K562 (cell line): Measurements from ENCODE around the gene RPP21. TPM values are rescaled to one million over a fixed set of nuclear protein-coding genes. Genes with fewer than 3 reads are reported as not detected.

Experiments
- ARID1B ChIP-seq: fragments of 450-650 bp; IDR thresholded peaks from 2 replicates; pipeline ENCODE4 v1.6.1; 2016; ENCODE audit warnings: antibody characterized with exemption, mild to moderate bottlenecking, inconsistent platforms
- CREB1 ChIP-seq, 2 experiments: sonication (generic) in 1 of 2; formaldehyde crosslinking in 1 of 2; IDR thresholded peaks; 2 replicates each; pipeline versions ENCODE4 v1.6.1 to v1.8.0; 2012 to 2022; ENCODE audit warnings: inconsistent platforms in 1 of 2, mild to moderate bottlenecking in 1 of 2, missing genetic modification reagents in 1 of 2, moderate library complexity in 1 of 2
- E2F3 ChIP-seq: fragments of 250-450 bp; sonication (Bioruptor Pico); IDR thresholded peaks from 2 replicates; pipeline ENCODE4 v1.4.0; 2020; ENCODE audit warnings: mild to moderate bottlenecking
- EGR1 ChIP-seq: fragments of 450-650 bp; conservative IDR thresholded peaks from 2 replicates; pipeline ENCODE4 v1.6.1; 2017; ENCODE audit warnings: mild to moderate bottlenecking
- ESRRA ChIP-seq: fragments of 450-650 bp; IDR thresholded peaks from 2 replicates; pipeline ENCODE4 v1.6.1; 2014; ENCODE audit warnings: low read depth, mild to moderate bottlenecking, moderate library complexity, borderline replicate concordance
- GTF2E2 ChIP-seq: fragments of 200-800 bp; sonication (Bioruptor generic); IDR thresholded peaks from 2 replicates; pipeline ENCODE4 v1.6.1; 2016; ENCODE audit warnings: missing genetic modification characterization, missing compliant biosample characterization
- KDM5B ChIP-seq: fragments of 200-600 bp; sonication (generic); IDR thresholded peaks from 2 replicates; pipeline ENCODE4 v1.6.1; 2012; ENCODE audit warnings: low read depth, mild to moderate bottlenecking, moderate library complexity, low read length, control low read depth, inconsistent platforms; ENCODE audit not compliant: insufficient replicate concordance
- LARP7 ChIP-seq: fragments of 450-650 bp; IDR thresholded peaks from 2 replicates; pipeline ENCODE4 v1.6.1; 2016
- SMARCA5 ChIP-seq: fragments of 450-650 bp; IDR thresholded peaks from 2 replicates; pipeline ENCODE4 v1.6.1; 2016
- SRSF1 ChIP-seq: fragments of 200-400 bp; formaldehyde crosslinking; IDR thresholded peaks from 2 replicates; pipeline ENCODE4 v1.6.1; 2017; ENCODE audit warnings: mild to moderate bottlenecking, low read depth, low read length, moderate library complexity
- THRB ChIP-seq: fragments of 450-650 bp; formaldehyde crosslinking; conservative IDR thresholded peaks from 2 replicates; pipeline ENCODE4 v1.4.0; 2022; ENCODE audit warnings: mild to moderate bottlenecking, missing genetic modification characterization
- polyA plus RNA-seq, 8 experiments: library from polyadenylated mRNA; depleted of rRNA in 4 of 8; stranded (reverse) in 5 of 8; unstranded in 3 of 8; fragments of >200 nt; fragmentation: Nextera tagmentation in 2 of 8; fragmentation: Illumina TruSeq in 1 of 8; extraction: Ambion mirVana in 2 of 8; extraction: Trizol in 1 of 8; gene quantifications; 2 replicates each; pipeline versions ENCODE4 v1.2.1 to v1.2.3, GENCODE V29; 2011 to 2014; ENCODE audit warnings: inconsistent platforms in 1 of 8, missing spikeins in 1 of 8
- total RNA-seq, 7 experiments: library from RNA; depleted of rRNA in 6 of 7; stranded (reverse); fragments of >200 nt in 6 of 7; fragmentation: Illumina TruSeq in 2 of 7; extraction: Trizol in 2 of 7; gene quantifications; 2 replicates each; pipeline versions ENCODE4 v1.2.1 to v1.2.3, GENCODE V29; 2011 to 2021; ENCODE audit warnings: low replicate concordance in 1 of 7
- TF ChIP-seq, protein P1 (sequence below), 2 experiments: fragments of 450-650 bp in 1 of 2; sonication (generic) in 1 of 2; formaldehyde crosslinking in 1 of 2; IDR thresholded peaks; 2 replicates each; pipeline versions ENCODE4 v1.7.1 to v1.9.0; 2016 to 2022; ENCODE audit warnings: inconsistent platforms in 1 of 2, mild to moderate bottlenecking in 1 of 2, missing genetic modification reagents in 1 of 2

RPP21 gene
- total and polyA plus RNA-seq, 9 of the 15 experiments (the other 6 are each of a cell fraction or from before 2014, with no cell fraction given), result 62.1 to 362 (median 166) TPM

GRCh38 chr6:30326526-30327231, 18.3 kb upstream of the RPP21 start, which contains the start of gene TRIM39 (continued):
- TF ChIP-seq THRB (CRISPR knock-in tag), result peak; percentile 93
- TF ChIP-seq LARP7, result no peak
- TF ChIP-seq E2F3 (CRISPR knock-in tag), result peak; percentile 54
- TF ChIP-seq ARID1B, result no peak
- TF ChIP-seq ESRRA, result peak; percentile 75
- TF ChIP-seq, protein P1, sequence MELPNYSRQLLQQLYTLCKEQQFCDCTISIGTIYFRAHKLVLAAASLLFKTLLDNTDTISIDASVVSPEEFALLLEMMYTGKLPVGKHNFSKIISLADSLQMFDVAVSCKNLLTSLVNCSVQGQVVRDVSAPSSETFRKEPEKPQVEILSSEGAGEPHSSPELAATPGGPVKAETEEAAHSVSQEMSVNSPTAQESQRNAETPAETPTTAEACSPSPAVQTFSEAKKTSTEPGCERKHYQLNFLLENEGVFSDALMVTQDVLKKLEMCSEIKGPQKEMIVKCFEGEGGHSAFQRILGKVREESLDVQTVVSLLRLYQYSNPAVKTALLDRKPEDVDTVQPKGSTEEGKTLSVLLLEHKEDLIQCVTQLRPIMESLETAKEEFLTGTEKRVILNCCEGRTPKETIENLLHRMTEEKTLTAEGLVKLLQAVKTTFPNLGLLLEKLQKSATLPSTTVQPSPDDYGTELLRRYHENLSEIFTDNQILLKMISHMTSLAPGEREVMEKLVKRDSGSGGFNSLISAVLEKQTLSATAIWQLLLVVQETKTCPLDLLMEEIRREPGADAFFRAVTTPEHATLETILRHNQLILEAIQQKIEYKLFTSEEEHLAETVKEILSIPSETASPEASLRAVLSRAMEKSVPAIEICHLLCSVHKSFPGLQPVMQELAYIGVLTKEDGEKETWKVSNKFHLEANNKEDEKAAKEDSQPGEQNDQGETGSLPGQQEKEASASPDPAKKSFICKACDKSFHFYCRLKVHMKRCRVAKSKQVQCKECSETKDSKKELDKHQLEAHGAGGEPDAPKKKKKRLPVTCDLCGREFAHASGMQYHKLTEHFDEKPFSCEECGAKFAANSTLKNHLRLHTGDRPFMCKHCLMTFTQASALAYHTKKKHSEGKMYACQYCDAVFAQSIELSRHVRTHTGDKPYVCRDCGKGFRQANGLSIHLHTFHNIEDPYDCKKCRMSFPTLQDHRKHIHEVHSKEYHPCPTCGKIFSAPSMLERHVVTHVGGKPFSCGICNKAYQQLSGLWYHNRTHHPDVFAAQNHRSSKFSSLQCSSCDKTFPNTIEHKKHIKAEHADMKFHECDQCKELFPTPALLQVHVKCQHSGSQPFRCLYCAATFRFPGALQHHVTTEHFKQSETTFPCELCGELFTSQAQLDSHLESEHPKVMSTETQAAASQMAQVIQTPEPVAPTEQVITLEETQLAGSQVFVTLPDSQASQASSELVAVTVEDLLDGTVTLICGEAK (IDR thresholded peaks at IDR 0.05), result peak; percentile 94
- TF ChIP-seq, protein P1 (CRISPR knock-in tag; IDR thresholded peaks at IDR 0.05), result no peak
- TF ChIP-seq SMARCA5, result no peak
- peak; percentile 57 for TF ChIP-seq EGR1
- TF ChIP-seq SRSF1, result 0 out of 2 replicates have a peak, but pooled peaks have one; percentile 31
- TF ChIP-seq GTF2E2, result peak; percentile 72; the same call in 1 of the 2 replicates
- TF ChIP-seq CREB1 (IDR thresholded peaks at IDR 0.05), result peak; percentile 95; the same call in 1 of the 2 replicates
- TF ChIP-seq CREB1 (CRISPR knock-in tag; IDR thresholded peaks at IDR 0.05), result peak; percentile 93
- TF ChIP-seq KDM5B, result peak; percentile 81
